Astrocyte of the cerebellum (primary cell): ENCODE data around the gene CA12.

Experiments used
- DNase-seq: peaks from one replicate; pipeline ENCODE4 v3.0.0-alpha.2; 2011; ENCODE audit warnings: low read depth
- H3K4me3 ChIP-seq: 2 replicates; pipeline ENCODE4 v1.5.1; 2011; ENCODE audit warnings: mild to moderate bottlenecking, low read depth, low read length, moderate library complexity
- in situ Hi-C: cut with HindIII; loops from 2 replicates; pipeline ENCODE4 v1.10.0; 2017; ENCODE audit warnings: low sequenced_read_pairs
- TF ChIP-seq, protein P1 (sequence below): IDR thresholded peaks from 2 replicates; pipeline ENCODE4 v1.5.1; 2012; ENCODE audit warnings: low read length, low read depth, moderate library complexity, mild to moderate bottlenecking; ENCODE audit errors: missing control alignments

The CA12 gene

GRCh38 chr15:63313825-63314224 lies 67.8 kb downstream of the CA12 start:
- TF ChIP-seq, protein P1, sequence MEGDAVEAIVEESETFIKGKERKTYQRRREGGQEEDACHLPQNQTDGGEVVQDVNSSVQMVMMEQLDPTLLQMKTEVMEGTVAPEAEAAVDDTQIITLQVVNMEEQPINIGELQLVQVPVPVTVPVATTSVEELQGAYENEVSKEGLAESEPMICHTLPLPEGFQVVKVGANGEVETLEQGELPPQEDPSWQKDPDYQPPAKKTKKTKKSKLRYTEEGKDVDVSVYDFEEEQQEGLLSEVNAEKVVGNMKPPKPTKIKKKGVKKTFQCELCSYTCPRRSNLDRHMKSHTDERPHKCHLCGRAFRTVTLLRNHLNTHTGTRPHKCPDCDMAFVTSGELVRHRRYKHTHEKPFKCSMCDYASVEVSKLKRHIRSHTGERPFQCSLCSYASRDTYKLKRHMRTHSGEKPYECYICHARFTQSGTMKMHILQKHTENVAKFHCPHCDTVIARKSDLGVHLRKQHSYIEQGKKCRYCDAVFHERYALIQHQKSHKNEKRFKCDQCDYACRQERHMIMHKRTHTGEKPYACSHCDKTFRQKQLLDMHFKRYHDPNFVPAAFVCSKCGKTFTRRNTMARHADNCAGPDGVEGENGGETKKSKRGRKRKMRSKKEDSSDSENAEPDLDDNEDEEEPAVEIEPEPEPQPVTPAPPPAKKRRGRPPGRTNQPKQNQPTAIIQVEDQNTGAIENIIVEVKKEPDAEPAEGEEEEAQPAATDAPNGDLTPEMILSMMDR, result no peak
- no peak for DNase-seq
- in situ Hi-C loops, result no loop called here
- H3K4me3 ChIP-seq, result no peak overlapping the region

DNA sequence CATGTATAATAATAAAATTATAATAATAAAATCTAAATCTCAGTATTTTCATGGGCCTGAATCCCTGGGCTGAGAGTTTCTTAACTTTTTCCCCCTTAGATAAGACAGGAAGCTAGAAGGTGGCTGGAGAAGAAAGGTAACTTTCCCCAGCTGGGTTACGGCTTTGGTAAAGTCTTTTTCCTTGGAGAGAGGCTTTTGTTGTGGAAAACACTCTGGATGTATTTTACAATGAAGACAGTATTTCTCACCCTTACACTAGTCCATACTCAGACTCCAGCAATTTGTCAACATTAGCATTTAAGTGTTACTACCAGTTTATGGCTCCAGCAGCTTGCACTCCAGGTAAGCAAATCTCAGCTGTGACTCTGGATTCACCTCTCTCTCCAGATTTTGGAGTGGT lies 69.4 kb downstream of the CA12 start:
- in situ Hi-C loops, result no loop called here
- DNase-seq, result no peak
- TF ChIP-seq, protein P1, result no peak
- no peak overlapping the region for H3K4me3 ChIP-seq

GRCh38 chr15:63310646-63311045 lies 71.0 kb downstream of the CA12 start:
- H3K4me3 ChIP-seq, result no peak overlapping the region
- TF ChIP-seq, protein P1, result no peak
- DNase-seq, result no peak
- in situ Hi-C loops, result no loop called here

- H3K4me3 ChIP-seq, result no peak overlapping the region
- DNase-seq, result no peak
- in situ Hi-C loops, result loop anchor here (5.0 kb wide), 1 partner anchor 93 kb away; no protein-coding TSS in a partner anchor
- TF ChIP-seq, protein P1, result no peak
Measured at GRCh38 chr15:63308947-63309346, 72.7 kb downstream of the CA12 start.

GRCh38 chr15:63308491-63308890 lies 73.2 kb downstream of the CA12 start:
- TF ChIP-seq, protein P1, result no peak
- no peak for DNase-seq
- in situ Hi-C loops, result loop anchor here (5.0 kb wide), 1 partner anchor 94 kb away; no protein-coding TSS in a partner anchor
- no peak overlapping the region for H3K4me3 ChIP-seq

- no peak for DNase-seq
- TF ChIP-seq, protein P1, result no peak
- in situ Hi-C loops, result loop anchor here (5.0 kb wide), 1 partner anchor 96 kb away; no protein-coding TSS in a partner anchor
- H3K4me3 ChIP-seq, result no peak overlapping the region
Measured at GRCh38 chr15:63306492-63307073, 75.1 kb downstream of the CA12 start.
